ENCODE results near the gene RSPH6A.

DNA sequence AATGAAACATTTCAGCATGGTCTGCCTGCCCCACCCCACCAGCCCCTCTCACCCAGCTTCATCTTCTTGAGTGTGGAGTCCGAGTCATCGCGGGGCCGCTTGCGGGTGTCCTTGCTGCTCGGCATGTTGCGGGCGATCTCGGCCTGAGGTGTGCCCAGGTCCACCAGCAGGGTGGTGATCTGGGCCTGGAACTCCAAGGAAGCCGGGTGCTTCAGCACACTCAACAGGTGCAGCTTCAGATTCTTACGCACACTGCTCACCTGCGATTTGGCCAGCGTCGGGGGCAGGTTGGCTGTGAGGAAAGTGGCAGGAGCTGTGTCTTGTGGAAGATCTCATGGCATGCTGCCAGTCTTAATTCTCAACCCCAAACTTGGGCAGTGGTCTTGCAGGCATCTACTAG lies 27.1 kb upstream of the RSPH6A start:
- no peak for TF ChIP-seq EZH2 (IDR thresholded peaks at IDR 0.05; ENCODE audit: low read depth)
- TF ChIP-seq, protein P1, sequence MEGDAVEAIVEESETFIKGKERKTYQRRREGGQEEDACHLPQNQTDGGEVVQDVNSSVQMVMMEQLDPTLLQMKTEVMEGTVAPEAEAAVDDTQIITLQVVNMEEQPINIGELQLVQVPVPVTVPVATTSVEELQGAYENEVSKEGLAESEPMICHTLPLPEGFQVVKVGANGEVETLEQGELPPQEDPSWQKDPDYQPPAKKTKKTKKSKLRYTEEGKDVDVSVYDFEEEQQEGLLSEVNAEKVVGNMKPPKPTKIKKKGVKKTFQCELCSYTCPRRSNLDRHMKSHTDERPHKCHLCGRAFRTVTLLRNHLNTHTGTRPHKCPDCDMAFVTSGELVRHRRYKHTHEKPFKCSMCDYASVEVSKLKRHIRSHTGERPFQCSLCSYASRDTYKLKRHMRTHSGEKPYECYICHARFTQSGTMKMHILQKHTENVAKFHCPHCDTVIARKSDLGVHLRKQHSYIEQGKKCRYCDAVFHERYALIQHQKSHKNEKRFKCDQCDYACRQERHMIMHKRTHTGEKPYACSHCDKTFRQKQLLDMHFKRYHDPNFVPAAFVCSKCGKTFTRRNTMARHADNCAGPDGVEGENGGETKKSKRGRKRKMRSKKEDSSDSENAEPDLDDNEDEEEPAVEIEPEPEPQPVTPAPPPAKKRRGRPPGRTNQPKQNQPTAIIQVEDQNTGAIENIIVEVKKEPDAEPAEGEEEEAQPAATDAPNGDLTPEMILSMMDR (conservative IDR thresholded peaks at IDR 0.05) = no peak

Data from PC-9 (cell line).